Right cardiac atrium (tissue), 5 donors: ENCODE measurements around the gene ADAM10. TPM values are rescaled to one million over a fixed set of nuclear protein-coding genes. Genes with fewer than 3 reads are reported as not detected.
"Not testable (repeated sequence)": the region's sequence is repeated elsewhere in the genome, so short reads cannot be mapped to it uniquely, and the experiment has no call there.

Experiments used
- ATAC-seq, 2 donors: fragments of 200-7000 bp; cut with Tn5 transposase; one replicate each; pipeline versions ENCODE4 v1.8.0 to v1.9.1; 2020; ENCODE audit warnings: moderate library complexity in 2 of 2, mild to moderate bottlenecking in 1 of 2
- DNase-seq, 3 donors: peaks; one replicate each; pipeline ENCODE4 v3.0.0-alpha.2; 2020
- H3K27ac ChIP-seq: one replicate; pipeline ENCODE4 v1.5.1; 2013; ENCODE audit warnings: mild to moderate bottlenecking, low read length, control low read depth, moderate library complexity
- H3K27me3 ChIP-seq: one replicate; pipeline ENCODE4 v1.6.1; 2013; ENCODE audit not compliant: control insufficient read depth, insufficient read depth
- H3K4me1 ChIP-seq: one replicate; pipeline ENCODE4 v1.6.1; 2013; ENCODE audit warnings: low read length; ENCODE audit not compliant: control insufficient read depth, insufficient read depth
- H3K4me3 ChIP-seq: one replicate; pipeline ENCODE4 v1.5.1; 2013; ENCODE audit warnings: low read length, control low read depth
- H3K9me3 ChIP-seq: one replicate; pipeline ENCODE4 v1.6.1; 2013; ENCODE audit warnings: low read length; ENCODE audit not compliant: control insufficient read depth
- WGBS: extraction: QIAGEN DNeasy Blood & Tissue Kit; methylation state at CpG from one replicate; pipeline ENCODE4 v1.1.7; 2013; 5-methylcytosine and 5-hydroxymethylcytosine counted together
- intact Hi-C, 4 donors: fragments of 100-400 bp; cut with DNase I; formaldehyde crosslinking; loops; one replicate each; pipeline versions ENCODE4 v1.11.0 to v1.14.0; 2022 to 2023
- polyA plus RNA-seq: library from polyadenylated mRNA; stranded (reverse); fragments of 200-250 nt; gene quantifications from one replicate; pipeline ENCODE4 v1.2.3, GENCODE V29; 2013
- total RNA-seq, 4 donors: library from RNA; stranded (reverse); fragmentation: NEBNext Ultra II Directional; extraction: Animal tissue kit (Norgen Biotek cat#: 25700); gene quantifications; one replicate each; pipeline ENCODE4 v1.2.1, GENCODE V29; 2021
- donor health status: healthy with polysubstance abuse.
- donor health status: DM: no; HTN: yes; CAD: no.
- donor health status: DM: no; HTN: no; CAD: no.
- donor health status: DM: no; HTN: yes; CAD: no; lungs with severe emphysema.
- donor health status: DM: yes; HTN: yes; CAD: no.

ADAM10 gene
- total and polyA plus RNA-seq, 5 donors, result 14.1 to 103 (median 92.8) TPM

DNA sequence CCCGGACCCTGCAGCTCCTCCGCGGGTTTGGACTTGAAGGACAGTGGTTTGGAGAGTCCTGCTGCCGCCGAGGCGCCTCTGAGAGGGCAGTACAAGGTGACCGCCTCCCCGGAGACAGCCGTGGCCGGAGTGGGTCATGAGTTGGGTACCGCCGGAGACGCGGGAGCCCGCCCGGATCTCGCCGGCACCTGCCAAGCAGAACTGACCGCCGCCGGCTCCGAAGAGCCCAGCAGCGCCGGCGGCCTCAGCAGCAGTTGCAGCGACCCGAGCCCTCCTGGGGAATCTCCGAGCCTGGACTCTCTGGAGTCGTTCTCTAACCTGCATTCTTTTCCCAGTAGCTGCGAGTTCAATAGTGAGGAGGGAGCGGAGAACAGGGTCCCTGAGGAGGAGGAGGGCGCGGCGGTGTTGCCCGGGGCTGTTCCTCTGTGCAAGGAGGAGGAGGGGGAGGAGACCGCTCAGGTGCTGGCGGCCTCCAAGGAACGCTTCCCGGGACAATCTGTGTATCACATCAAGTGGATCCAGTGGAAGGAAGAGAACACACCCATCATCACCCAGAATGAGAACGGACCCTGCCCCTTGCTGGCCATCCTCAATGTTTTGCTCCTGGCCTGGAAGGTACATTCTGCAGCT lies 22.2 kb upstream of the ADAM10 start:
- ATAC-seq, result peak; percentile 44 to 51
- under 1% methylated on average over 40 of the region's 40 CpGs for WGBS
- no peaks in the 10 kb centered on the region for H3K9me3 ChIP-seq
- H3K27ac ChIP-seq, result peak overlapping the region; percentile 91
- intact Hi-C loops, result no loop called here
- DNase-seq, result peak; percentile 59 to 84 (median 83)
- H3K4me3 ChIP-seq, result peak overlapping the region; percentile 61
- no peaks in the 10 kb centered on the region for H3K27me3 ChIP-seq
- H3K4me1 ChIP-seq, result peaks cover 6% of the 10 kb centered on the region

DNA sequence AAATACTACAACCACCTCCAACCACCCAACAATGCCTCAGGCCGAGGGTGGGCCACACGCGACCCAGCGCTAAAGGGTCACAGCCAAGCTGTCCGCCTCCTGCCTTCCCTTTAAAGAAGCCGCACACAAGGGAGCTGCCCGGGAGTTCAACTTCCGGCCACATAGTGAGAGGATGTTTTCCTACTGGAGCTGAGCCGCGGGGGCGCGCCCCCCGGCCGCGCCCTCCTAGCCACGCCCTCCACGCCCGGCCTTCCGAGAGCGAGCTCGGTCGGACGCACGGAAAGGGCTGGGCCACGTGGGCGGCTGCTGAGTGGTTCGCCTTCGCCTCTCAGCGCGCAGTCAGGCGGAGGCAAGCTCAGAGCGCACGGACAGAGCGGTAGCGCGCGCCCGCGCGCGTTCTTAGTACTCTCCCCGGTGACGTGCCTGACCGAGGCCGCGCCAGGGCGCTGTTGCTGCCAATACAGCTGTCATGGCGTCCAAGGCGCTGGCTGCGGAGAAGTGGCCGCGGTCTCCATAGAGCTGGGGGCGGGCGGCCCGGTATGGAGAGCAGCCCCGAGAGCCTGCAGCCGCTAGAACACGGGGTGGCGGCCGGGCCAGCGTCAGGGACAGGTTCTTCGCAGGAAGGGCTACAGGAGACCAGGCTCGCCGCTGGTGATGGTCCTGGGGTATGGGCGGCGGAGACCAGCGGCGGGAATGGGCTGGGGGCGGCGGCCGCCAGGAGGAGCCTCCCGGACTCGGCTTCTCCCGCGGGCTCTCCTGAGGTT lies 21.5 kb upstream of the ADAM10 start, which contains the start of gene MINDY2:
Gene MINDY2 (plus strand): TSS at position 446 of the 764 bp plus-strand sequence. CDS start 94 bp downstream, at position 540.
- Histone ChIP-seq H3K4me3 (peak within 1 kb of the TSS; percentile 61), H3K9me3 (no peaks in the 10 kb centered on the region), H3K27me3 (no peaks in the 10 kb centered on the region), H3K27ac (peak within 1 kb of the TSS; percentile 91), H3K4me1 (peaks cover under 1% of the 10 kb centered on the region)
- intact Hi-C loops, result no loop called here
- under 1% methylated on average over 75 of the region's 75 CpGs for WGBS
- ATAC-seq (peak; percentile 99), DNase-seq (peak; percentile 99 to 100 (median 100))

- 1% methylated on average over 9 of the region's 9 CpGs for WGBS
- Histone ChIP-seq H3K4me3 (peak overlapping the region; percentile 40), H3K9me3 (no peaks in the 10 kb centered on the region), H3K27ac (peak overlapping the region; percentile 70), H3K27me3 (no peaks in the 10 kb centered on the region), H3K4me1 (no peaks in the 10 kb centered on the region)
- DNase-seq (no peak), ATAC-seq (peak; percentile 44 to 61)
- intact Hi-C loops, result no loop called here
Observed at GRCh38 chr15:58770519-58770856, 21.0 kb upstream of the ADAM10 start.

- 91% methylated on average over 7 of the region's 7 CpGs for WGBS
- H3K27ac ChIP-seq, ATAC-seq, intact Hi-C loops, H3K4me1 ChIP-seq, H3K9me3 ChIP-seq, DNase-seq, H3K27me3 ChIP-seq, H3K4me3 ChIP-seq: not testable (repeated sequence)
Observed at GRCh38 chr15:58768601-58769004, 19.1 kb upstream of the ADAM10 start.

GRCh38 chr15:58766290-58766689 lies 16.8 kb upstream of the ADAM10 start:
- Histone ChIP-seq H3K27ac (no peak overlapping the region), H3K27me3 (no peaks in the 10 kb centered on the region), H3K4me3 (no peak overlapping the region), H3K9me3 (no peaks in the 10 kb centered on the region), H3K4me1 (no peaks in the 10 kb centered on the region)
- WGBS, result 94% methylated on average over 5 of the region's 5 CpGs
- DNase-seq (no peak), ATAC-seq (no peak)
- intact Hi-C loops, result no loop called here

DNA sequence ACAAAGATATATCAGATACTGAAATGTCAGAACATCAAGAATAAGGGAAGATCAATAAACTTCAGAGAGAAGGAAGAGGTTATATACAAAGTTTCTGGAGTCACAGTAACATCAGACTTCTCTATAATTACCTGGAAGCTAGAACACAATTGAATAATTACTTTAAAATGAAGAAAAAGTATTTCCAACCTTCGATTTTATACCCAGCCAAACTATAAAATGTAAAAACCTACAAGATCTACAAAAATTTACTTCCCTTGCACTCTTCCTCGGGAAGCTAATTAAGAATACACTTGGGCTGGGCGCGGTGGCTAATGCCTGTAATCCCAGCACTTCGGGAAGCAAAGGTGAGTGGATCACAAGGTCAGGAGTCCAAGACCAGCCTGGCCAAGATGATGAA lies 15.0 kb upstream of the ADAM10 start:
- ATAC-seq, result no peak
- Histone ChIP-seq H3K4me1 (no peaks in the 10 kb centered on the region), H3K27ac (no peak overlapping the region), H3K27me3 (no peaks in the 10 kb centered on the region), H3K9me3 (no peaks in the 10 kb centered on the region), H3K4me3 (no peak overlapping the region)
- 96% methylated on average over 5 of the region's 5 CpGs for WGBS
- DNase-seq, result no peak
- intact Hi-C loops, result no loop called here

DNA sequence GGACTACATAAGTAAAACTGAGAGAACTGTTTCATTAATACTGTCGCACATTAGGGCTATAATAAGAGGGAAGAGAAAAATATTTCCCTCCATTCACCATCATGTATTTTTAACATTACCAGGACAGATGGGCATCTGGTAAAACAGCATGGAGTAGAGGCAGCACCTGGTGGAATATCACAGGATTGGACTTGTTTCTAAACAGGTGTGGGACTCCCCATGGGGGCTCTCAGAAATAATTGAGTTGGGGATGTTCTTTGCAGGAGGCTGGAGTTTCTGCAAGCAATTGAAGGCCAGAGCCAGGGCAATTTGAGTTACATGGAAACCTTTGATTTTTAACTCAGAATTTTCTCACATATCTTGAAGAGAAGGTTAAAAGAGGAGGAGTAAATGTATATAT lies 13.2 kb upstream of the ADAM10 start:
- intact Hi-C loops, result no loop called here
- WGBS, result 96% methylated on average over 1 of the region's 1 CpG
- Histone ChIP-seq H3K4me1 (no peaks in the 10 kb centered on the region), H3K4me3 (no peak overlapping the region), H3K9me3 (no peaks in the 10 kb centered on the region), H3K27me3 (no peaks in the 10 kb centered on the region), H3K27ac (no peak overlapping the region)
- ATAC-seq, result no peak
- no peak for DNase-seq

GRCh38 chr15:58762285-58762684 lies 12.8 kb upstream of the ADAM10 start:
- Histone ChIP-seq H3K27me3 (no peaks in the 10 kb centered on the region), H3K4me3 (no peak overlapping the region), H3K4me1 (no peaks in the 10 kb centered on the region), H3K27ac (no peak overlapping the region), H3K9me3 (no peaks in the 10 kb centered on the region)
- DNase-seq (no peak), ATAC-seq (no peak)
- intact Hi-C loops, result no loop called here

DNA sequence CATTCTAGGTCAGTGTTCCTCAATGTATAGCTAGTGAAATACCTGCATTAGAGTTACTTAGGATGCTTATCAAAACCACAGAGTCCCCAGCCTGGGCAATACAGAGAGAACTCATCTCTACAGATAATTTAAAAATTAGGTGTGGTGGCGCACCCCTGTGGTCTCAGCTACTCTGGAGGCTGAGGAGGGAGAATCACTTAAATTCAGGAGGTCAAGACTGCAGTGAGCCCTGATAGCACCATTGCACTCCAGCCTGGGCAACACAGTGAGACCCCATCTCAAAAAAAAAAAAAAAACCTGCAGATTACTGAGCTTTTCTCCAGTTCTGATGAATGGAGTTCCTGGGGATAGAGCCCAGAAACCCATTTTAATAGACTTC lies 11.5 kb upstream of the ADAM10 start:
- intact Hi-C loops, result no loop called here
- H3K4me3 ChIP-seq, result no peak overlapping the region
- 95% methylated on average over 1 of the region's 1 CpG for WGBS
- H3K9me3 ChIP-seq, result no peaks in the 10 kb centered on the region
- no peaks in the 10 kb centered on the region for H3K4me1 ChIP-seq
- no peak for ATAC-seq
- H3K27me3 ChIP-seq, result no peaks in the 10 kb centered on the region
- no peak for DNase-seq
- no peak overlapping the region for H3K27ac ChIP-seq

GRCh38 chr15:58760385-58761009 lies 11.0 kb upstream of the ADAM10 start:
- intact Hi-C loops, result no loop called here
- 75% methylated on average over 7 of the region's 7 CpGs for WGBS

DNA sequence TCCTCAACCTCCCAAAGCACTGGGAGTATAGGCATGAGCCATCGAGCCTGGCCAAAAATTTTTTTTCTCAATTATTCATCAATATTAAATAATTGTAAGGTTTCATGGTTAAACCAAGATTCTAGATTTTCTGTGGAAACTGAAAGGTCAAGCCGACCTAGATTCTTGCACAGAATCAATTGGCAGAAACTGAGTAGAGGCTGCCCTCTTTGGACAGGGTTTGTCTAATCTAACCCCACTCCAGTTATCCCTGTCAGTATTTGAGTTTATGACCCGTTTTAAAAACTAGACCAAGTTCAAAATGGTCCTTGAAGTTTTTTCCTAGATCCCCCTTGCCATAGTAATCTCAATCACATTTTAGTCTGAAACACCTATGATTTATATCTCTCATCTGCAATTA lies 8.6 kb upstream of the ADAM10 start:
- ATAC-seq, result peak in 1 of 2 donors; percentile 55
- H3K27ac ChIP-seq, result no peak overlapping the region
- 40% methylated on average over 3 of the region's 3 CpGs for WGBS
- no peak overlapping the region for H3K4me3 ChIP-seq
- DNase-seq, result no peak
- no peaks in the 10 kb centered on the region for H3K9me3 ChIP-seq
- no peaks in the 10 kb centered on the region for H3K27me3 ChIP-seq
- intact Hi-C loops, result loop anchor here in 2 of 4 donors (10.0 kb wide), 2 partner anchors 483 to 533 kb away; no protein-coding TSS in a partner anchor
- no peaks in the 10 kb centered on the region for H3K4me1 ChIP-seq

More at GRCh38 chr15:58760385-58761009, 11.0 kb upstream of the ADAM10 start:
- Histone ChIP-seq H3K27me3 (no peaks in the 10 kb centered on the region), H3K4me1 (no peaks in the 10 kb centered on the region), H3K9me3 (no peaks in the 10 kb centered on the region), H3K27ac (no peak overlapping the region), H3K4me3 (no peak overlapping the region)
- no peak for DNase-seq
- no peak for ATAC-seq
